SKM-1 treated with dmso at 0.1 percent for 144 hours (cell line): ENCODE results near the gene THRA.

Experiments used
- DNase-seq: peaks from one replicate; lab custom pipeline; 2025; ENCODE audit not compliant: unreplicated experiment; lab: John Stamatoyannopoulos, UW

THRA gene

GRCh38 chr17:40064971-40065768 lies 2.4 kb downstream of the THRA start:
- DNase-seq = no peak

- DNase-seq = no peak
Measured at GRCh38 chr17:40065769-40066510, 3.2 kb downstream of the THRA start.

- no peak for DNase-seq
Measured at GRCh38 chr17:40067710-40068109, 4.9 kb downstream of the THRA start.

- DNase-seq = no peak
Measured at GRCh38 chr17:40068129-40068581, 5.4 kb downstream of the THRA start.

GRCh38 chr17:40068584-40068916 lies 5.8 kb downstream of the THRA start:
- no peak for DNase-seq

- peak; percentile 45 for DNase-seq
Measured at GRCh38 chr17:40068917-40069750, 6.4 kb downstream of the THRA start.

DNA sequence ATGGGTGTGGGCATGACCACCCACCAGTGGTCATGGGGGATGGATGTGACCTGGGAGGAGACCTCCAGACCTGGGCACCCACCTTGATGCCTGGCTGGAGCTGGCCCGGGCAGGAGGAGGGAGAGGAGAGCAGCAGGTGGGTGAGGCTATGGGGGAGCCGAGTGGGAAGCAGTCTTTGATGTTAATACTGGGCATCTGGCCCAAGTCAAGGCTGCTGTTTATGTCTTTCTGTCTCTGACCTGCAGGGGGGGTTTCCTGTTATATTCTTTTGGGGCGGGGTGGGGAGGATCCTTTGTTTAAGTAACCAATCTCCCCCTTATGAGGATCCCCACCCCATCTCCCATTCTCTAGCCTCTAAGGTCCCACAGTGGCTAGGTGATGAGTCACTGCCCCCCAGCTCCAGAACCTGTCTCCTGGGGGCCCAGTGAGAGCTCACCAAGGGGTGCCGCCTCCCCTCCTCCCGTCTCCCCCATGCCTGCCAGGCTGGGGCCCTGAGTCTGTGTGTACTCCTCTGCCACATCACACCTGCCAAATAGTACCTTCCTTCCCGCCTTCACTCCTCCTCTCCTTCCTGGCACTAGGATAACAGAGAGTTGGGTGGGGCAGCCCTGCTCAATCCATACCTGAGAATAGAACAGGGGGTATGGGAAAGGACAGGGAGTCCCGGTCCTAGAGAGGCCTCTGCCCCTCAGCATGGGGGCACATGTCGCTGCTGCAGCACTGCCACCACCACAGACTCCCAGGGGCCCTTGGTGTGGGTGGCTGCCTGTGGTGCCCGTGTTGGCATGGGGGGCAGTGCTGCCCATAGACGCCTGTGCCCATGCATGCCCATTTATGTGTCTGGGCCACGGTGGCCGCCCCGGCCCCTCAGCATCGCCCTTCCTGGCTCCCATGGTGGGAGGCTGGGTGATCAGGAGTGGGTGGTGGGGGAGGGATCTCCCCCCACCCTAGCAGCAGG lies 7.3 kb downstream of the THRA start:
- DNase-seq = peak; percentile 8

DNA sequence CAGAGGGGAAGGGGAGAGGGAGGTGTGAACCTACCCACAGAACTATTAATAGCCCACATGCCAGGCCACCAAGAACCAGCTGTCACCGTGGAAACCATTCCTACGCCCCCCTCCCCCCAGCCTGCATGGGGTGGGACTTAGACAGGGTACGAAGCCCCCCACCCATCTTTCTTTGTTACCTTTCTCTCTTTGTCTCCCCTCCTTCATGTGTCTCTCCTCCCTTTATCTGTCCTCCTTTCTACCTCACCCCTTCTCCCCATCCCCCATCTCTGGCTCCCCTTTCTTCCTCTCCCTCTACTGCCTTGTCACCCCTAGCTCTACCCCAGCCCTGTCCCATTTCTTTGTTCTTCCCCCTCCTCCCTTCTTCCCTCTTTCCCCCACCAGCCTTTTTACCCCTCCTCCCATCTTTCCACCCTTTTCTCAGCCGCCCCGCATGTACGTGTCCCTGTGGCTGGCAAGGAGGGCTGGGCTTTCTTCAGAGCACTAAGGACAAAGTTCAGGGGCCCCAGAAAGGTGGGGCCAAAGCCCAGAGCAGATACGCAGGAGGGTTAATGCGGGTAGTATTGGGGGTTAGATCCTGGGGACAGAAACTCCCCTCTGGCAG lies 8.0 kb downstream of the THRA start:
- no peak for DNase-seq

- DNase-seq = no peak
Measured at GRCh38 chr17:40071313-40072039, 8.7 kb downstream of the THRA start.

GRCh38 chr17:40072040-40072734 lies 9.4 kb downstream of the THRA start:
- no peak for DNase-seq

GRCh38 chr17:40072735-40073346 lies 10.1 kb downstream of the THRA start:
- DNase-seq = no peak

GRCh38 chr17:40073454-40074174 lies 10.8 kb downstream of the THRA start:
- no peak for DNase-seq

GRCh38 chr17:40074175-40074512 lies 11.4 kb downstream of the THRA start:
- DNase-seq = no peak

GRCh38 chr17:40074871-40075200 lies 12.1 kb downstream of the THRA start:
- DNase-seq = no peak

- peak; percentile 55 for DNase-seq
Measured at GRCh38 chr17:40075201-40075941, 12.6 kb downstream of the THRA start.

DNA sequence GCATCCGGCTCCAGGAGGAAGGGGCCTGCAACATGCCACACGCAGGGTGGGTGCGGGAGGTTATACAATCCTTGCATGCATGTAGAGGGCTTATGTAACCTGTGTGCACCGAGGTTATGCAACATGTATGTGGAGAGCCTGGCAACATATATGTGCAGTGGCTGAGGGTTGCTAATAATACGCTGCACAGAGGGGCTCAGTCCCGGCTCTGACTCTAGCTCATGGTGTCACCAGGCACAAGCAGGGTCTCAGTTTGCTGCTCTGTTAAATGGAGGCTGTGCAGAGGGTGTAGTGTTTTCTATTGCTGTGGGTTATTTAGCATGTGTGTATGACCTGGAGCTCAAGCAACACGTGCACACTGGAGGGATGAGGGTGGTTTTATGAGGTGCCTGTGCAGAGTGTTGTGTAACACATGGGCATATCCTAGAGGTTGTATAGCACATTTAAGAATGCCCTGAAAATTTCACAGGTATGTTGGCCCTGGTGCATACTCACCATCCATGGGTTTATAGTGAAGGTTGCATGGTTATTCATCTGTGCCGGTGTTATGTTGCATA lies 13.3 kb downstream of the THRA start:
- no peak for DNase-seq

GRCh38 chr17:40076591-40076990 lies 13.8 kb downstream of the THRA start:
- no peak for DNase-seq
